NCI-H2107 treated with DMSO at 0.1 percent for 48 hours (cell line): ENCODE results near the gene S100A7A.

ENCODE experiments used
- DNase-seq: peaks from one replicate; lab custom pipeline; 2025; ENCODE audit not compliant: unreplicated experiment; lab: John Stamatoyannopoulos, UW

The S100A7A gene

GRCh38 chr1:153415850-153416570, at the start of gene S100A7A:
Gene S100A7A (plus strand): TSS chr1:153416520. CDS start chr1:153418083, 1,563 bp downstream.
- no peak for DNase-seq

GRCh38 chr1:153367090-153367489, 49.2 kb upstream of the S100A7A start:
- DNase-seq, result no peak

- DNase-seq, result no peak
Observed at GRCh38 chr1:153368495-153368894, 47.8 kb upstream of the S100A7A start.

GRCh38 chr1:153370146-153370545, 46.2 kb upstream of the S100A7A start:
- DNase-seq, result no peak

GRCh38 chr1:153371231-153371630, 45.1 kb upstream of the S100A7A start:
- no peak for DNase-seq

GRCh38 chr1:153372571-153372970, 43.7 kb upstream of the S100A7A start:
- DNase-seq, result no peak

GRCh38 chr1:153374071-153374470, 42.2 kb upstream of the S100A7A start:
- no peak for DNase-seq

GRCh38 chr1:153375511-153375910, 40.8 kb upstream of the S100A7A start, which contains the start of gene S100A12:
Gene S100A12 (minus strand): TSS chr1:153375621. CDS start chr1:153374592, 1,029 bp downstream.
- DNase-seq, result no peak

GRCh38 chr1:153379591-153379990, 36.7 kb upstream of the S100A7A start:
- DNase-seq, result no peak

- no peak for DNase-seq
Observed at GRCh38 chr1:153380711-153381110, 35.6 kb upstream of the S100A7A start.

GRCh38 chr1:153384958-153385580, 31.3 kb upstream of the S100A7A start:
- no peak for DNase-seq

GRCh38 chr1:153386500-153386901, 29.8 kb upstream of the S100A7A start:
- no peak for DNase-seq

- no peak for DNase-seq
Observed at GRCh38 chr1:153387001-153387400, 29.3 kb upstream of the S100A7A start.

GRCh38 chr1:153387785-153388184, 28.5 kb upstream of the S100A7A start:
- no peak for DNase-seq

- DNase-seq, result no peak
Observed at GRCh38 chr1:153389401-153389800, 26.9 kb upstream of the S100A7A start.

GRCh38 chr1:153389973-153390879, 26.1 kb upstream of the S100A7A start:
- DNase-seq, result no peak

GRCh38 chr1:153390938-153391710, 25.2 kb upstream of the S100A7A start, which contains the start of gene S100A8:
Gene S100A8 (minus strand): TSS chr1:153391073. CDS start chr1:153390535, 538 bp downstream.
- DNase-seq, result peak; percentile 59

GRCh38 chr1:153392258-153392657, 24.1 kb upstream of the S100A7A start:
- no peak for DNase-seq

GRCh38 chr1:153392822-153393221, 23.5 kb upstream of the S100A7A start:
- no peak for DNase-seq

GRCh38 chr1:153393926-153394325, 22.4 kb upstream of the S100A7A start:
- no peak for DNase-seq

GRCh38 chr1:153394391-153394790, 21.9 kb upstream of the S100A7A start:
- no peak for DNase-seq
